Peyer's patch (tissue), 4 donors: ENCODE measurements around the gene LRRC51. TPM values are rescaled to one million over a fixed set of nuclear protein-coding genes. Genes with fewer than 3 reads are reported as not detected.

Source experiments
- DNase-seq, 3 donors: peaks; one replicate each; pipeline ENCODE4 v3.0.0-alpha.2; 2017 to 2019
- H3K27ac ChIP-seq, 4 donors: fragments of 200-600 bp; sonication (generic); one replicate each; pipeline ENCODE4 v1.5.1; 2016 to 2019
- H3K27me3 ChIP-seq, 2 donors: fragments of 200-600 bp; sonication (generic); one replicate each; pipeline ENCODE4 v1.5.1; 2019
- H3K36me3 ChIP-seq, 3 donors: fragments of 200-600 bp; sonication (generic); one replicate each; pipeline ENCODE4 v1.5.1; 2016 to 2019
- H3K4me1 ChIP-seq, 4 donors: fragments of 200-600 bp; sonication (generic); one replicate each; pipeline ENCODE4 v1.5.1; 2016 to 2019
- H3K4me3 ChIP-seq, 4 donors: fragments of 200-600 bp; sonication (generic); 1 replicate in 3 of 4; 2 replicates in 1 of 4; pipeline ENCODE4 v1.5.1; 2016 to 2019; ENCODE audit warnings: mild to moderate bottlenecking in 1 of 4
- H3K9me3 ChIP-seq, 4 donors: fragments of 200-600 bp; sonication (generic); one replicate each; pipeline ENCODE4 v1.5.1; 2016 to 2019; ENCODE audit warnings: mild to moderate bottlenecking in 1 of 4
- CTCF ChIP-seq, 6 experiments: fragments of 450-650 bp in 4 of 6; fragments of 200-600 bp in 2 of 6; sonication (generic) in 1 of 6; IDR thresholded peaks; one replicate each; pipeline ENCODE4 v1.5.1; 2017 to 2019; ENCODE audit warnings: antibody characterized with exemption in 6 of 6, mild to moderate bottlenecking in 3 of 6, moderate library complexity in 1 of 6
- POLR2A ChIP-seq, 2 donors: fragments of 450-650 bp; IDR thresholded peaks; one replicate each; pipeline ENCODE4 v1.5.1; 2017; ENCODE audit warnings: antibody characterized with exemption in 2 of 2, mild to moderate bottlenecking in 2 of 2, moderate library complexity in 2 of 2
- total RNA-seq, 4 donors: library from RNA; depleted of rRNA; stranded (reverse); fragments of >200 nt; gene quantifications; one replicate each; pipeline ENCODE4 v1.1.0, GENCODE V29; 2016

LRRC51 gene
- 1 to 10 TPM; 2.8 to 7.4 (median 6.0) TPM for total RNA-seq

- Histone ChIP-seq H3K4me3 (peak within 1 kb of the TSS; percentile 57 to 88 (median 76)), H3K4me1 (peaks cover 0 to 24% (median 5%) of the 10 kb centered on the region in 4 donors), H3K27me3 (no peaks in the 10 kb centered on the region), H3K9me3 (no peaks in the 10 kb centered on the region), H3K36me3 (peaks cover 0 to 6% (median 0%) of the 10 kb centered on the region in 3 donors), H3K27ac (peak within 1 kb of the TSS; percentile 77 to 90 (median 84))
- TF ChIP-seq POLR2A (IDR thresholded peaks at IDR 0.05) = peak; percentile 51 to 58
- no peak for TF ChIP-seq CTCF (IDR thresholded peaks at IDR 0.05)
- peak; percentile 98 to 100 (median 100) for DNase-seq
Observed at GRCh38 chr11:72080326-72081183, at the start of gene LRRC51, which contains the start of gene NUMA1. Gene LRRC51 (plus strand): TSS chr11:72080850. CDS start chr11:72089084, 8,234 bp downstream. Gene NUMA1 (minus strand): TSS chr11:72080542. CDS start chr11:72035943, 44,599 bp downstream.

GRCh38 chr11:72036687-72037086 lies 44.0 kb upstream of the LRRC51 start:
- Histone ChIP-seq H3K27ac (no peak overlapping the region), H3K9me3 (no peaks in the 10 kb centered on the region), H3K4me3 (no peak overlapping the region), H3K27me3 (no peaks in the 10 kb centered on the region), H3K4me1 (peaks cover 0 to 47% (median 20%) of the 10 kb centered on the region in 4 donors), H3K36me3 (peaks cover 0 to 44% (median 0%) of the 10 kb centered on the region in 3 donors)
- TF ChIP-seq CTCF (IDR thresholded peaks at IDR 0.05) (no peak), POLR2A (IDR thresholded peaks at IDR 0.05) (no peak)
- DNase-seq = no peak

- H3K4me3 ChIP-seq = peak overlapping the region in 2 of 4 donors; percentile 57 to 65
Observed at GRCh38 chr11:72037554-72038311, 42.9 kb upstream of the LRRC51 start.

GRCh38 chr11:72038491-72038890 lies 42.2 kb upstream of the LRRC51 start:
- Histone ChIP-seq H3K9me3 (no peaks in the 10 kb centered on the region), H3K36me3 (peaks cover 0 to 26% (median 0%) of the 10 kb centered on the region in 3 donors), H3K4me3 (peak overlapping the region; percentile 41 to 65 (median 59)), H3K4me1 (peaks cover 0 to 50% (median 25%) of the 10 kb centered on the region in 4 donors), H3K27me3 (no peaks in the 10 kb centered on the region), H3K27ac (peak overlapping the region; percentile 90 to 96 (median 90))
- DNase-seq = peak in 2 of 3 donors; percentile 54
- TF ChIP-seq CTCF (IDR thresholded peaks at IDR 0.05) (no peak), POLR2A (IDR thresholded peaks at IDR 0.05) (peak in 1 of 2 donors; percentile 23)

More at GRCh38 chr11:72037554-72038311, 42.9 kb upstream of the LRRC51 start:
- Histone ChIP-seq H3K36me3 (peaks cover 0 to 33% (median 0%) of the 10 kb centered on the region in 3 donors), H3K9me3 (no peaks in the 10 kb centered on the region), H3K27me3 (no peaks in the 10 kb centered on the region), H3K4me1 (peaks cover 0 to 53% (median 24%) of the 10 kb centered on the region in 4 donors), H3K27ac (peak overlapping the region; percentile 90 to 96 (median 90))
- DNase-seq = no peak
- TF ChIP-seq CTCF (IDR thresholded peaks at IDR 0.05) (no peak), POLR2A (IDR thresholded peaks at IDR 0.05) (no peak)
